NCI-H2196 treated with DMSO at 0.1 percent for 48 hours (cell line): ENCODE measurements around the gene KCNK5.

Source experiments
- DNase-seq: peaks from one replicate; lab custom pipeline; 2025; ENCODE audit not compliant: unreplicated experiment; lab: John Stamatoyannopoulos, UW

Gene KCNK5

GRCh38 chr6:39228992-39229767, at the start of gene KCNK5:
Gene KCNK5 (minus strand): TSS chr6:39229475. CDS start chr6:39229111, 364 bp downstream.
- DNase-seq = peak; percentile 86

GRCh38 chr6:39276379-39276995, 47.2 kb upstream of the KCNK5 start:
- no peak for DNase-seq

GRCh38 chr6:39274903-39275302, 45.6 kb upstream of the KCNK5 start:
- no peak for DNase-seq

GRCh38 chr6:39274471-39274870, 45.2 kb upstream of the KCNK5 start:
- no peak for DNase-seq

- DNase-seq = no peak
Observed at GRCh38 chr6:39273406-39273821, 44.1 kb upstream of the KCNK5 start.

- no peak for DNase-seq
Observed at GRCh38 chr6:39269961-39270360, 40.7 kb upstream of the KCNK5 start.

GRCh38 chr6:39268721-39269120, 39.4 kb upstream of the KCNK5 start:
- DNase-seq = no peak

GRCh38 chr6:39268171-39268570, 38.9 kb upstream of the KCNK5 start:
- no peak for DNase-seq

- DNase-seq = no peak
Observed at GRCh38 chr6:39266782-39267355, 37.6 kb upstream of the KCNK5 start.

GRCh38 chr6:39266375-39266774, 37.1 kb upstream of the KCNK5 start:
- no peak for DNase-seq

GRCh38 chr6:39263303-39264037, 34.2 kb upstream of the KCNK5 start:
- no peak for DNase-seq

GRCh38 chr6:39261751-39262150, 32.5 kb upstream of the KCNK5 start:
- no peak for DNase-seq

- DNase-seq = no peak
Observed at GRCh38 chr6:39260953-39261352, 31.7 kb upstream of the KCNK5 start.

GRCh38 chr6:39260456-39260855, 31.2 kb upstream of the KCNK5 start:
- no peak for DNase-seq

GRCh38 chr6:39256294-39256940, 27.1 kb upstream of the KCNK5 start:
- DNase-seq = no peak

- DNase-seq = no peak
Observed at GRCh38 chr6:39254999-39255535, 25.8 kb upstream of the KCNK5 start.

- no peak for DNase-seq
Observed at GRCh38 chr6:39251406-39251805, 22.1 kb upstream of the KCNK5 start.

GRCh38 chr6:39250507-39250906, 21.2 kb upstream of the KCNK5 start:
- no peak for DNase-seq

- no peak for DNase-seq
Observed at GRCh38 chr6:39249278-39249677, 20.0 kb upstream of the KCNK5 start.

GRCh38 chr6:39247667-39248194, 18.5 kb upstream of the KCNK5 start:
- DNase-seq = no peak

- DNase-seq = no peak
Observed at GRCh38 chr6:39243809-39244208, 14.5 kb upstream of the KCNK5 start.
